SK-N-MC (cell line): Measurements from ENCODE around the gene CCDC159.

ENCODE experiments used
- EZH2 ChIP-seq: fragments of 200-600 bp; sonication (generic); IDR thresholded peaks from one replicate; pipeline ENCODE4 v1.6.1; 2017; ENCODE audit warnings: antibody characterized with exemption
- POLR2AphosphoS5 ChIP-seq: IDR thresholded peaks from 2 replicates; pipeline ENCODE4 v1.6.1; 2012; ENCODE audit warnings: mild to moderate bottlenecking, low read depth, low read length, borderline replicate concordance

DNA sequence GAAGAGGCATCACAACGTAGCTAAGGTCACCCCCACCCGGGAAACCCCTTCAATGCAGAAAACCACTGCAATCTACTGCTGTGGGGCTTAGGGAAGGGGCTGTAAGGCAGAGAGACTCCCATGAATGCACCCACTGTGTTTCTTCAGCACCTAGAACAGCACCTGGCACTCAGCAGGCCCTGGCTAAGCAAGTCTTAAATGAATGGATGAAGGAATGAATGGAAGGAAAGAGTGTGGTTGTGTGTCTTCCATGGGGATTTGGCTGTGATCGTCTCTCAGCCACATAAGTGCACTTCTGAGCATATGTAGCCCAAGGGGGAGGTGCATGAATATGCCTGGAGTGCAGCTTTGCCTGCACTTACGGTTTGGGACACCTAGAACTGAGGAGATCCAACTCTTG, 2.9 kb downstream of the CCDC159 start:
- TF ChIP-seq POLR2AphosphoS5 (no peak), EZH2 (no peak)
